OCI-LY3 (cell line): ENCODE data around the gene EPHB3.

Source experiments
- EZH2phosphoT487 ChIP-seq: fragments of 200-600 bp; shearing (Covaris generic); IDR thresholded peaks from 2 replicates; pipeline ENCODE4 v1.6.1; 2018; ENCODE audit warnings: antibody characterized with exemption, mixed run types, low read depth
- TF ChIP-seq, protein P1 (sequence below): fragments of 200-600, 300-600 bp; sonication (generic); IDR thresholded peaks from 2 replicates; pipeline ENCODE4 v1.5.1; 2014; ENCODE audit warnings: antibody characterized with exemption, low read length, low read depth

DNA sequence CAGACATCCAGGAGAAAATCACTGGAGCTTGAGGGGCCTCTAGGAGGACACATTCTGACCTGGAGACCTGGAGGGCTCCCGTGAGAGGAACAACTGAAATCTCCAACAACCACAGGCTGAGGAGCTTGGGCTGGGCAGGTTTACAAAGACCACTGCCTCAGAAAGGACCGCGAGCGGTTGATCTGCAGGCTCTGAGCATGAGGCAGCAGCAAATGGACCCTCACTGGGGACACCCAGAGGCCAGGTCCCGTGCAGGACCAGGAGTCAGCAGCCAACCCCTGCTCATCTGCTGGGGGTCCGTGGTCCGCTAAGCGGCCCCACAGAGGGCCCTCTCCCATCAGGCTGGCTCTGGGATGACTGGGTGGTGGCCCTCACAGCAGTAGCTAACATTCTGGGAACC, 10.5 kb upstream of the EPHB3 start:
- TF ChIP-seq, protein P1, sequence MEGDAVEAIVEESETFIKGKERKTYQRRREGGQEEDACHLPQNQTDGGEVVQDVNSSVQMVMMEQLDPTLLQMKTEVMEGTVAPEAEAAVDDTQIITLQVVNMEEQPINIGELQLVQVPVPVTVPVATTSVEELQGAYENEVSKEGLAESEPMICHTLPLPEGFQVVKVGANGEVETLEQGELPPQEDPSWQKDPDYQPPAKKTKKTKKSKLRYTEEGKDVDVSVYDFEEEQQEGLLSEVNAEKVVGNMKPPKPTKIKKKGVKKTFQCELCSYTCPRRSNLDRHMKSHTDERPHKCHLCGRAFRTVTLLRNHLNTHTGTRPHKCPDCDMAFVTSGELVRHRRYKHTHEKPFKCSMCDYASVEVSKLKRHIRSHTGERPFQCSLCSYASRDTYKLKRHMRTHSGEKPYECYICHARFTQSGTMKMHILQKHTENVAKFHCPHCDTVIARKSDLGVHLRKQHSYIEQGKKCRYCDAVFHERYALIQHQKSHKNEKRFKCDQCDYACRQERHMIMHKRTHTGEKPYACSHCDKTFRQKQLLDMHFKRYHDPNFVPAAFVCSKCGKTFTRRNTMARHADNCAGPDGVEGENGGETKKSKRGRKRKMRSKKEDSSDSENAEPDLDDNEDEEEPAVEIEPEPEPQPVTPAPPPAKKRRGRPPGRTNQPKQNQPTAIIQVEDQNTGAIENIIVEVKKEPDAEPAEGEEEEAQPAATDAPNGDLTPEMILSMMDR: no peak
- no peak for TF ChIP-seq EZH2phosphoT487
